ENCODE measurements around the gene NALCN.

DNA sequence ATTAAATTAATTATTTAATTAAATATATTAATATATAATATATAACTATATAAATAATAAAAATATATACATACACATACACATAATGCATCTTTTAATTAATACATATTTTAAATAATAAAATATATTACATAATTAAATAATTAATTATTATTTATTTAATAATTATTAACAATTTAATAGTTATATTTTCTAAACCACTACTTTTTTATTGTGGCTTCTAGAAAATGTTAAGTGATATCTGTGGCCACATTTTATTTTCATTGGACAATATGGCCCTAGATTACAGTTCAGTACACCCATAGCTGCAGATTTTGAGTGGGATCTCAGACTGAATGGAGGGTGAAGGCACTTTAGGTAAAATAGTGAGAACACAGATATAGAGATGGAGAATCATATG lies 335.7 kb downstream of the NALCN start:
- TF ChIP-seq POLR2A (IDR thresholded peaks at IDR 0.05; ENCODE audit: low read depth, low read length) (no peak), POLR2AphosphoS5 (IDR thresholded peaks at IDR 0.05; ENCODE audit: low read depth, low read length) (no peak)
